Stimulated activated CD4-positive, alpha-beta T cell treated with anti-CD3 and anti-CD28 coated beads, TNF-alpha, amount 100 ng/mL, for 4 hours (primary cell): ENCODE data around the gene QKI.
A peak's percentile ranks its signal among the peaks of the same experiment; 100 is the strongest.
"Not testable (repeated sequence)": the region's sequence is repeated elsewhere in the genome, so short reads cannot be mapped to it uniquely, and the experiment has no call there.

Experiments
- DNase-seq, 3 experiments: peaks; one replicate each; pipeline ENCODE4 v3.0.0-alpha.2; 2020; ENCODE audit warnings: low read depth in 3 of 3

The QKI gene

DNA sequence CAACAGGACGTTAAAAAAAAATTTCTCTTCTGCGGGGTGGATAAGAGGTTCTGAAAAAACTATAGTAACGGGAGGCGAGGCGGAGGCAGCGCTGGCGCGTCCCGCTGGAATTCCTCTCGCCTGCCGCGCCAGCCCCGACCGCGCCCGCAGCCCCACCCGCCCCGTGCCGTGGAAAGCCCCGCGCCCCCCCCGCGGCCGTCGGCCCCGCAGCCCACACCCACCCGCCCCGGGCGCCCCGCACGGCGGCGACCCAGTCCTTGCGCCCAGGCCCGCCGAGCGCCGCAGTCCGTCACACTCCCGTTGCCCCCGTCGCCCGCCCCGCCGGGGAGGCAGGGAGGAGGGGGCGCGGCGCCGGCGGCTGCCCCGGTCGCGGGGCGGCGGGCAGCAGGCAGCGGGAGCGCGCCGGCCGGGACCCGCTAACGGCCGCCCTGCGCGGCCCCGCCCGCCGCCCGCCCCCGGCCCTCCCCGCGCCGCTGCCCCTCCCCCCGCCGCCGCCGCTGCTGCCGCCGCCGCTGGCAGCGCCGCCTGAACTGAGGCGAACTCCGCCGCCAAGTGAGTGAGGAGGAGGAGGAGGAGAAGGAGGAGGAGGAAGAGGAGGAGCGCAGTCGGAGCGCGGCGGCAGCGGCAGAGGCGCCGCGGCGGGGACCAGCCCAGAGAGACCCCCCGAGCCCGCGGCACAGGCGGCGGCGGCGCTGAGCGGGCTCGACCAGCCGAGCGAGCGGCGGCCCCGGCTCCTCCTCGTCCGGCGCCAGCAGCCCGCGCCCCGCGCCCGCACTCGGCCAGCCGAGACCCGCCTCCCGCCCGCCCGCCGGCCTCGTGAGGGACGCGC, at the start of gene QKI:
QKI (plus strand) TSS at position 602 of the 829 bp plus-strand sequence. CDS start 476 bp downstream, outside the sequence.
- peak; percentile 68 to 73 (median 72) for DNase-seq

- no peak for DNase-seq
Measured at GRCh38 chr6:163366288-163366687, 48.2 kb upstream of the QKI start.

- DNase-seq, result no peak
Measured at GRCh38 chr6:163367497-163368183, 46.9 kb upstream of the QKI start.

- DNase-seq, result no peak
Measured at GRCh38 chr6:163369141-163369540, 45.4 kb upstream of the QKI start.

- no peak for DNase-seq
Measured at GRCh38 chr6:163369628-163370365, 44.7 kb upstream of the QKI start.

DNA sequence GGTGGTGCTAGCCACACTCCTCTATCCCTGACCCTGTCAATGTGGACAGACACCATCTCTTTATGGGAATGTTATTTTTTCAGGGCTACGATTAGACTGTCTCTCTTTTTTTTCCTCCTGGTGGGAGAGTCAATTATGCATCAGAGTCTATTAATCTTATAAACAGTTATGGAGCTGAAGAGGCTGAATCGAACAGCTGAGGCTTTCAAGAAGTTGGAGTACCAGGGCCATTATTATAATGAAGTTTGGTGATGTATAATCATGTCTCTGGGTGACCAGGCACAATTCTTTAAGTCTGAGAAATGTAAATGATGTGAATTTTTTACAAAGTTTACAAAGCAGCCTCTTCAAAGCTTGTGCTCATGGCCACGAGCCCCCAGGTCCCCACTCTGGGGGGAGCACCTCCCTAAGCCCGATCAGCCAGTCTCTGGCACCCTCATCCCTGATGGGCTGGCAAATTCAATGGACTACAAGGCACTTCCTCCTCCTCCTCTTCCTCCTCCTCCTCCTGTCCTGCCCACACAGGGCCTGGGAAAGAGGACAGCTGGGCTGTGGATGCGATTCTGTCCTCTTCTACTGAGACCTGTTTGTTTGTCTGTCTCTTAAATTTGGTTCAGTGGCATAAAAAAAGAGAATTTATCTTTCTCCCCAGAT, 43.9 kb upstream of the QKI start:
- no peak for DNase-seq

GRCh38 chr6:163371129-163371528, 43.4 kb upstream of the QKI start:
- no peak for DNase-seq

- DNase-seq, result no peak
Measured at GRCh38 chr6:163373240-163373639, 41.3 kb upstream of the QKI start.

DNA sequence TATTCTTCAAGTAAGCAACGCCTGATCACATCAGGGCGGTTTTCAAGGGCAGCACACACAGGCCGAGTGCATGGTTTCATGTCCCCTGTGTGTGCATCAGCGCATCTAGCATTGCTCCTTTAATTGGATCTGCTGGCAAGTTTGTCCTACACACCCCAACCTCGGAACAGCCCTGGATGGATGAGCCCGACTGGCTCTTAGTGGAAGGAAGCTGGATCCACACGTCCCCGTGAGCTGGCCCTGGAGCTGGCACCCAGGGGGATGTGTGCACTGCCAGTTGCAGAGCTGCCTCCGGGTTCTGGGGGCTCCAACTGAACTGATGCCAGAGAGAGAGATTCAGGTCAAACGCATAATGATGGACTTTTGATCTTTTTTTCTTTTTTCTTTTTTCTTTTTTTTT, 39.2 kb upstream of the QKI start:
- DNase-seq, result no peak

DNA sequence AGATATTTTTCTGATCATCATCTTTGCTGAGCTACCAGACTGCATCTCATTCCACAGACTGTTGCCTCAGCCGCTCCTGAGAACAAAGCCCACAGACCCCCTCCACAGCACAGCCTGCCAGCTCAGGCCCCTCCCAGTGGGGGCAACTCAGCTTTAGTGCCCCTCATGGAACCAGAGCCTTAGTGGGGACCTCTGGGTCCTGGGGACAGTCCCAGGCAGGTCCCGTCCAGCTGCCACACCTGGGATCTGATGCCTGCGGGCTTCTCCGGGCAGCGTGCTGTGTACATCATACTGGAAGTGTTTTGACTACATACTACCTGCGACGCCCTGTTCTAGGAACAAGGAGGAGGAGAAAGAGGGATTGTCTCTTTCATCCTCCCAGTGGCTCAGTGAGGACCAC, 38.3 kb upstream of the QKI start:
- no peak for DNase-seq

DNA sequence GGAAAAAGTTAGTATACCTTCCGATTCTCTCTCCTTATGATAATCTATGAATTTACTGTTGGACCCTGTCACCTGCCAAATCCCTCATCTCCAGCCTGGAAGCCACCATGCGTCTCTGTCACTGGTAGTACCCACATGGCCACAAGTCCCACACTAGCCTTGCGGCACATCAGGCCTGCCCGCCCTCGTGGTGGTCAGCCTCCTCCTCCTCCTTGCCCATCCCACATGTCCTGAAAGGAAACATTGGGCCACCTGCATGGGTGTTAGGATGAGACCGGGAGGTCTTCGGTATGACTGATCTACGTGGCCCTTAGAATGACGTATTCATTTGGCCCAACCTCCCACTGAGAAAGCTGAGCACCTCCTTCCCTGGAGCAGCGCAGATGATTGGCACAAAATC, 37.0 kb upstream of the QKI start:
- DNase-seq, result no peak

- DNase-seq, result no peak
Measured at GRCh38 chr6:163380216-163380615, 34.3 kb upstream of the QKI start.

DNA sequence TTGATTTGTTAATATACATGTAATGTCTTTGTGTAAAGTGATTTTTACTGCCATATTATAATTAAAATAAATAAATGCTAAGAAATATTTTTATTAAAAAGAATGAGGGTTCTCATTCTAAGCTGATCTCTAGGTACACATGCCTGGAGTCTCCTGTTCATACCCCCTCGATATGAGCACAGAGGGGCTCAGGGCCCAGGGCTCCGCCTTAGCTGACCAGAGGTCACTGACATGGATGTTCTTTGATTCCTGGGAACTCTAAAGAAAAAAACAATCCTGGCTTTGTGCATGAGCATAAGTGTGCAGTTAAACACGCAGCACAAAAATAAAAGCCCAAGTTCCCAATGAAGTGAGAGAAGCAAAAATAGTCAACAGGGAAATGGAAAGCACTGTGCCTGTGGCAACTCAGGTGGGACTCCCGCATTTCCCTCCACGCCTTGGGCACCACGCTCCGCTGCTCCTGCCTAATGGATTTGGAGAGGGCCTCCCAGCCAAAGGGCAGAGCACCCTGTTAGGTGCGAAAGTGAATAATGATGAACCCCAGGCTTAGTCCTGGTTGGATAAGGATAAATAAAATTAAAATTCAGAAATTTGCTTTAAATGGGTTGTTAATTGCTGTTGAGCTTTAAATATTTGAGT, 33.3 kb upstream of the QKI start:
- DNase-seq, result no peak

- DNase-seq, result not testable (repeated sequence)
Measured at GRCh38 chr6:163383396-163383795, 31.1 kb upstream of the QKI start.

GRCh38 chr6:163383912-163384311, 30.6 kb upstream of the QKI start:
- no peak for DNase-seq

DNA sequence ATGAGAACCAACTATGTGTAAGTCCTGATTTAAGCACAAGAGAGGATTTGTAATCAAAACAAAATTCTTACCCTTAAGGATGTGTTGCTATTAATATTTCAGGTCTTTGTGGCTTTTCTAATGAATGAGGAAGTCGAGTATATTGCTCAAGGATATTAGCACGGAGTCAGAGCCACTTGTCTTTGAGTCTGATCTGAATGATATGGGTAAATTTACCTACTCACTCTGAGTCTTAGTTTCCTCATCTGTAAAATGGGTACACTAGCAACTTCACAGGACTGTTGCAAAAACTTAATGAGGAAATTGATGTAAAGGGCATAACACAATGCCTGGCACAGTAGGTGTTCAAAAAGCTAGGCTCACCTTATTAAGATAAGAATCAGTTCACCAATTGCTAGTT, 30.0 kb upstream of the QKI start:
- DNase-seq, result no peak

- not testable (repeated sequence) for DNase-seq
Measured at GRCh38 chr6:163385503-163385902, 29.0 kb upstream of the QKI start.

DNA sequence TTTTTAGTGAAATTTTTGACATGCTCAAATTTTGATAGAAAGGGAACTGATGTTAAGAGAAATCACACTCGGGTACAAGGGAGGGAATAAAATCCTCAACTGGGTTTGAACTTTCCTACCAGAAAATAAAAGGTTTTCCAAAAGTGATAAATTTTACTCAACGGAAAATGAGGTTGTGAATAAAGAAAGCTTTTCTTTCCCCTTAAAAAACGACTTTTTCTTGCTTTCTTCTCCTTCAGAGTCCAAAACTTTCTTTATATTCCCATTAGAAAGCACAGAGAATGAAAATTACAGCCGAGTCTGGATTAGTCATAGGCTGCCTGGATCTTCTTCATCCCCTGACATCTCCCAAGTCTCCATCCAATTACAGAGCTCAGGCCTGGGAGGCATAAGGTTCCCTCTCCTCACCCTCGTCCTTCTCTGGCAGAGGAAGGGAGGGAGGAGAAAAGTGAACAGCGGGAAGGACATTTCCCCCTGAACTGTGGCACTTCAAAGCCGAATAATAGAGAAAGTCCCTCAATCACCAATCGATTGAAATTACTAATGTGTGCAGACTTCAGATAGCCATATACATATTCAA, 28.1 kb upstream of the QKI start:
- no peak for DNase-seq

GRCh38 chr6:163387317-163387716, 27.2 kb upstream of the QKI start:
- no peak for DNase-seq

DNA sequence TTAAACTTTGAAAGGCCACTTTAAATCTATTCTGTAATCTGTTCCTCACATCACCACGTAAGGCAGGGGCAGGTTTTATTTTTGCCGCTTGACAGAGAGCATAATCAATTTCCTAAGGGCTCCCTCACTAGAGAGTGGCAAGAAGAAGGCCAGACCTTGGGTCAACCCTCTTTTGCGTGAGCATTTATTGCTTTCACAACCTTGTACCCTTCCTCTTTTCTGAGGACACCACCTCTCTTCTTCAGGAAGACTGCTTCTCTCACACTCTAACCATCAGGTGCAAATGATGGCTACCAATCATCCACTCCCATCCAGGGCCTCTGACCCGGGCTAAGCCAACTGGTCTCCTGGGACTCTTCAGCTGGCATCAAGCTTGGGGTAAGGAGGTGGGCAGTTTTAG, 25.2 kb upstream of the QKI start:
- DNase-seq, result no peak

GRCh38 chr6:163390770-163391169, 23.7 kb upstream of the QKI start:
- DNase-seq, result no peak
